HepG2 (cell line): ENCODE measurements around the gene TMEM131L. TPM values are rescaled to one million over a fixed set of nuclear protein-coding genes. Genes with fewer than 3 reads are reported as not detected.

Source experiments
- AGO1 ChIP-seq: fragments of 200-400 bp; formaldehyde crosslinking; IDR thresholded peaks from 2 replicates; pipeline ENCODE4 v1.6.1; 2017; ENCODE audit warnings: mild to moderate bottlenecking, low read depth, low read length, moderate library complexity; ENCODE audit not compliant: poor library complexity, severe bottlenecking
- CEBPB ChIP-seq: IDR thresholded peaks from 2 replicates; pipeline ENCODE4 v1.6.1; 2011; ENCODE audit warnings: low read depth, low read length, improper control_type of control experiment, borderline replicate concordance
- EEA1 ChIP-seq: sonication (generic); formaldehyde crosslinking; IDR thresholded peaks from 2 replicates; pipeline ENCODE4 v1.5.1; 2020; ENCODE audit warnings: mild to moderate bottlenecking, missing genetic modification reagents, borderline replicate concordance
- MAF1 ChIP-seq: sonication (generic); formaldehyde crosslinking; IDR thresholded peaks from 2 replicates; pipeline ENCODE4 v1.5.0; 2020; ENCODE audit warnings: missing genetic modification reagents, borderline replicate concordance
- MIER2 ChIP-seq: IDR thresholded peaks from 2 replicates; pipeline ENCODE4 v1.6.1; 2016; ENCODE audit warnings: missing biosample characterization, missing genetic modification reagents
- MXD4 ChIP-seq: IDR thresholded peaks from 2 replicates; pipeline ENCODE4 v1.6.1; 2016; ENCODE audit warnings: mild to moderate bottlenecking, missing biosample characterization, missing genetic modification reagents
- NCOA2 ChIP-seq: sonication (generic); formaldehyde crosslinking; IDR thresholded peaks from 2 replicates; pipeline ENCODE4 v1.8.0; 2022; ENCODE audit warnings: inconsistent platforms
- NR2C2 ChIP-seq: sonication (generic); formaldehyde crosslinking; IDR thresholded peaks from 2 replicates; pipeline ENCODE4 v1.4.0; 2020; ENCODE audit warnings: missing genetic modification reagents, mild to moderate bottlenecking, moderate library complexity, borderline replicate concordance
- SALL1 ChIP-seq: sonication (generic); formaldehyde crosslinking; IDR thresholded peaks from 2 replicates; pipeline ENCODE4 v1.8.0; 2022; ENCODE audit warnings: mild to moderate bottlenecking, missing genetic modification reagents
- ZBTB39 ChIP-seq: sonication (generic); formaldehyde crosslinking; IDR thresholded peaks from 2 replicates; pipeline ENCODE4 v1.5.0; 2020; ENCODE audit warnings: missing genetic modification reagents
- ZNF503 ChIP-seq: sonication (generic); formaldehyde crosslinking; IDR thresholded peaks from 2 replicates; pipeline ENCODE4 v1.4.0; 2020; ENCODE audit warnings: missing genetic modification reagents
- ZNF605 ChIP-seq: sonication (generic); formaldehyde crosslinking; IDR thresholded peaks from 2 replicates; pipeline ENCODE4 v1.8.0; 2022; ENCODE audit warnings: mild to moderate bottlenecking, missing genetic modification reagents
- ZSCAN25 ChIP-seq: sonication (generic); formaldehyde crosslinking; IDR thresholded peaks from 2 replicates; pipeline ENCODE4 v1.8.0; 2022; ENCODE audit warnings: mild to moderate bottlenecking, missing genetic modification reagents
- polyA plus RNA-seq, 8 experiments: library from polyadenylated mRNA; depleted of rRNA in 3 of 8; stranded (reverse) in 7 of 8; unstranded in 1 of 8; fragments of >200 nt; fragmentation: Illumina TruSeq in 4 of 8; extraction: Trizol in 4 of 8; gene quantifications; 2 replicates each; pipeline versions ENCODE4 v1.2.1 to v1.2.3, GENCODE V29; 2011 to 2016; ENCODE audit warnings: low read depth in 4 of 8, missing spikeins in 1 of 8, mixed read lengths in 1 of 8; ENCODE audit not compliant: insufficient read depth in 1 of 8
- total RNA-seq, 5 experiments: library from RNA; depleted of rRNA; stranded (reverse); fragments of >200 nt; fragmentation: Illumina TruSeq; extraction: Trizol; gene quantifications; 2 replicates each; pipeline ENCODE4 v1.2.3, GENCODE V29; 2016; ENCODE audit warnings: low read depth in 1 of 5
- TF ChIP-seq, protein P1 (sequence below): sonication (generic); formaldehyde crosslinking; IDR thresholded peaks from 2 replicates; pipeline ENCODE4 v1.8.1; 2023; ENCODE audit warnings: mild to moderate bottlenecking, inconsistent platforms, moderate library complexity, missing genetic modification reagents, borderline replicate concordance
- TF ChIP-seq, protein P2 (sequence below): sonication (generic); formaldehyde crosslinking; IDR thresholded peaks from 2 replicates; pipeline ENCODE4 v1.5.0; 2020; ENCODE audit warnings: mild to moderate bottlenecking, missing genetic modification reagents
- TF ChIP-seq, protein P3 (sequence below): sonication (generic); formaldehyde crosslinking; IDR thresholded peaks from 2 replicates; pipeline ENCODE4 v1.8.0; 2022; ENCODE audit warnings: mild to moderate bottlenecking, missing genetic modification reagents, moderate library complexity
- TF ChIP-seq, protein P4 (sequence below): sonication (generic); formaldehyde crosslinking; IDR thresholded peaks from 2 replicates; pipeline ENCODE4 v1.4.0; 2020; ENCODE audit warnings: missing genetic modification reagents, borderline replicate concordance
- TF ChIP-seq, protein P5 (sequence below): sonication (generic); formaldehyde crosslinking; IDR thresholded peaks from 2 replicates; pipeline ENCODE4 v1.8.0; 2022; ENCODE audit warnings: mild to moderate bottlenecking, missing genetic modification reagents, moderate library complexity

TMEM131L gene
- total and polyA plus RNA-seq, 2 of the 13 experiments (the other 11 are each of a cell fraction or from before 2014, with no cell fraction given), result 2.2 to 4.5 TPM

DNA sequence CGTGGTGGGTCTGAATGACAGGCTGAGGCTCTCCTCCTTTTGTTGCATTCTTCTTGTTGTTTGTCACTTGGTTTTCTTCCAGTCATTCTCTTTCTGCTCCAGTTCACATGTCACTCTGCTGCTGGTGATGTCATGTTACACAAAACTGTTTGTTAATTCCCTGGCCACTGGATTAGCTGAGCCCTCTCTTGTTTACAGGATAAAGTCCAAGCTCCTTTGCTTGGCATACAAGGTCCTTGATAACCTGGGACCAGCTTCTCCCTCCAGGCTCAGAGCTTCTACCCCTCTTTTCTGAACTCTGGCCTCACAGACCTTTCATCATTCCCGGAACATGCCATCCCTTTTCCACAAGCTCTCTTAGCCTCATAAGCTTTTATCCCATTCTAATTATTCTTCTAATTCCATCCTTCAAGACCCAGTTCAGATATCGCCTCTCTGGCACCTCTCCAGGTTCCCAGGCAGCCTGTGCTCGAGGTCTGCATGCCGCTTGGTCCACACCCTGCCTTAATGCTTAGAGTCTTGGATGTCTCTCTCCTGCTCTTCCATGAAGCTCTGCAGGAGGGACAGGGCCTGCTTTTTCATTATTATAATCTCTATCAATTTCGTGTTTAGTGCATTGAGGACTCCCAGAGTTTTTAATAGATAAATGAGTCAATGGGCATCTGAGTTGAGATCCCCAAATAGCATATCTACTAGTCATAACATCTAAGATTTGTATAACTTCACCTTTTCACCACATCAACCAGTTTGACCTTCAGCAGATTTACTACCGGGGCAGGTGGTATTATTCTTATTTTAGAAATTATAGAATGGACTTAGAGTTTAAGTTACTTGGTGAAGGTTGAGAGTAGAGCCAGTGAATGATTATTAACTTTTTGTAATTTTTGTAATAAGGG is 98.7 kb downstream of the TMEM131L start (continued):
- TF ChIP-seq MAF1, result no peak
- TF ChIP-seq MXD4, result peak; percentile 25
- peak; percentile 92 for TF ChIP-seq SALL1 (CRISPR knock-in tag)
- no peak for TF ChIP-seq ZBTB39 (CRISPR knock-in tag)
- TF ChIP-seq, protein P1, sequence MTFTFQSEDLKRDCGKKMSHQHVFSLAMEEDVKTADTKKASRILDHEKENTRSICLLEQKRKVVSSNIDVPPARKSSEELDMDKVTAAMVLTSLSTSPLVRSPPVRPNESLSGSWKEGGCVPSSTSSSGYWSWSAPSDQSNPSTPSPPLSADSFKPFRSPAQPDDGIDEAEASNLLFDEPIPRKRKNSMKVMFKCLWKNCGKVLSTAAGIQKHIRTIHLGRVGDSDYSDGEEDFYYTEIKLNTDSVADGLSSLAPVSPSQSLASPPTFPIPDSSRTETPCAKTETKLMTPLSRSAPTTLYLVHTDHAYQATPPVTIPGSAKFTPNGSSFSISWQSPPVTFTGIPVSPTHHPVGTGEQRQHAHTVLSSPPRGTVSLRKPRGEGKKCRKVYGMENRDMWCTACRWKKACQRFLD, result no peak; the same call in 1 of the 2 replicates
- TF ChIP-seq AGO1, result no peak
- TF ChIP-seq, protein P2, sequence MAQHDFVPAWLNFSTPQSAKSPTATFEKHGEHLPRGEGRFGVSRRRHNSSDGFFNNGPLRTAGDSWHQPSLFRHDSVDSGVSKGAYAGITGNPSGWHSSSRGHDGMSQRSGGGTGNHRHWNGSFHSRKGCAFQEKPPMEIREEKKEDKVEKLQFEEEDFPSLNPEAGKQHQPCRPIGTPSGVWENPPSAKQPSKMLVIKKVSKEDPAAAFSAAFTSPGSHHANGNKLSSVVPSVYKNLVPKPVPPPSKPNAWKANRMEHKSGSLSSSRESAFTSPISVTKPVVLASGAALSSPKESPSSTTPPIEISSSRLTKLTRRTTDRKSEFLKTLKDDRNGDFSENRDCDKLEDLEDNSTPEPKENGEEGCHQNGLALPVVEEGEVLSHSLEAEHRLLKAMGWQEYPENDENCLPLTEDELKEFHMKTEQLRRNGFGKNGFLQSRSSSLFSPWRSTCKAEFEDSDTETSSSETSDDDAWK, result no peak
- TF ChIP-seq ZSCAN25 (CRISPR knock-in tag), result no peak
- TF ChIP-seq CEBPB, result peak; percentile 30; the same call in 1 of the 2 replicates
- no peak for TF ChIP-seq EEA1 (CRISPR knock-in tag)
- TF ChIP-seq, protein P3, sequence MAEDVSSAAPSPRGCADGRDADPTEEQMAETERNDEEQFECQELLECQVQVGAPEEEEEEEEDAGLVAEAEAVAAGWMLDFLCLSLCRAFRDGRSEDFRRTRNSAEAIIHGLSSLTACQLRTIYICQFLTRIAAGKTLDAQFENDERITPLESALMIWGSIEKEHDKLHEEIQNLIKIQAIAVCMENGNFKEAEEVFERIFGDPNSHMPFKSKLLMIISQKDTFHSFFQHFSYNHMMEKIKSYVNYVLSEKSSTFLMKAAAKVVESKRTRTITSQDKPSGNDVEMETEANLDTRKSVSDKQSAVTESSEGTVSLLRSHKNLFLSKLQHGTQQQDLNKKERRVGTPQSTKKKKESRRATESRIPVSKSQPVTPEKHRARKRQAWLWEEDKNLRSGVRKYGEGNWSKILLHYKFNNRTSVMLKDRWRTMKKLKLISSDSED (CRISPR knock-in tag), result no peak
- peak; percentile 92 for TF ChIP-seq NCOA2
- TF ChIP-seq NR2C2 (CRISPR knock-in tag), result peak; percentile 79
- TF ChIP-seq ZNF605 (CRISPR knock-in tag), result peak; percentile 78
- peak; percentile 50; the same call in 1 of the 2 replicates for TF ChIP-seq ZNF503 (CRISPR knock-in tag)
- TF ChIP-seq, protein P4, sequence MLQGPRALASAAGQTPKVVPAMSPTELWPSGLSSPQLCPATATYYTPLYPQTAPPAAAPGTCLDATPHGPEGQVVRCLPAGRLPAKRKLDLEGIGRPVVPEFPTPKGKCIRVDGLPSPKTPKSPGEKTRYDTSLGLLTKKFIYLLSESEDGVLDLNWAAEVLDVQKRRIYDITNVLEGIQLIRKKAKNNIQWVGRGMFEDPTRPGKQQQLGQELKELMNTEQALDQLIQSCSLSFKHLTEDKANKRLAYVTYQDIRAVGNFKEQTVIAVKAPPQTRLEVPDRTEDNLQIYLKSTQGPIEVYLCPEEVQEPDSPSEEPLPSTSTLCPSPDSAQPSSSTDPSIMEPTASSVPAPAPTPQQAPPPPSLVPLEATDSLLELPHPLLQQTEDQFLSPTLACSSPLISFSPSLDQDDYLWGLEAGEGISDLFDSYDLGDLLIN (CRISPR knock-in tag), result no peak
- TF ChIP-seq, protein P5, sequence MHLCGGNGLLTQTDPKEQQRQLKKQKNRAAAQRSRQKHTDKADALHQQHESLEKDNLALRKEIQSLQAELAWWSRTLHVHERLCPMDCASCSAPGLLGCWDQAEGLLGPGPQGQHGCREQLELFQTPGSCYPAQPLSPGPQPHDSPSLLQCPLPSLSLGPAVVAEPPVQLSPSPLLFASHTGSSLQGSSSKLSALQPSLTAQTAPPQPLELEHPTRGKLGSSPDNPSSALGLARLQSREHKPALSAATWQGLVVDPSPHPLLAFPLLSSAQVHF, result no peak
- TF ChIP-seq MIER2 (CRISPR knock-in tag), result peak; percentile 62; the same call in 1 of the 2 replicates
